Ovary (tissue), 3 donors: ENCODE data around the gene PCNT.

ENCODE experiments used
- CTCF ChIP-seq, 3 donors: fragments of 450-650 bp in 2 of 3; fragments of 200-600 bp in 1 of 3; IDR thresholded peaks; one replicate each; pipeline versions ENCODE4 v1.5.1 to v1.8.0; 2016 to 2022; ENCODE audit warnings: antibody characterized with exemption in 3 of 3, mild to moderate bottlenecking in 1 of 3
- POLR2A ChIP-seq: fragments of 450-650 bp; IDR thresholded peaks from one replicate; pipeline ENCODE4 v1.6.1; 2017; ENCODE audit warnings: antibody characterized with exemption, mild to moderate bottlenecking, moderate library complexity
- donor health status: DM: no; HTN: no; CAD: no.

DNA sequence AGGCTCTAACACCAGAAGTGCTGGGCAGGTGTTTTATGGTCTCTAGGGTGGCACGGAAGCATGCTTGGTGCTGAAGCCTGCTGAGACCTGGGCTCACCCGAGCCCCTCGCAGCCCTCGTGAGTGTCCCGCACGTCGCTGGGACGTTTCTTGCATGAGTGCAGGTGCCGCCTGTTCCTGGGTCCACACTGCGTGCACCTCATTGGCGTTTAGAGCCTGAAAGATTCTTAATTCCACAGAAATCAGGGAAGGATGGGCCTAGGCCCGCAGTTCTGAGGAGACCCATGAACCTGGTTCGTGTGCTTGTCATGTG lies 91.0 kb downstream of the PCNT start:
- no peak for TF ChIP-seq CTCF (IDR thresholded peaks at IDR 0.05)
- no peak for TF ChIP-seq POLR2A
